H9 (cell line): ENCODE data around the gene BRD7. TPM values are rescaled to one million over a fixed set of nuclear protein-coding genes. Genes with fewer than 3 reads are reported as not detected.

Experiments
- DNase-seq: peaks from one replicate; pipeline ENCODE4 v3.0.0-alpha.2; 2017
- H2AFZ ChIP-seq: one replicate; pipeline ENCODE4 v1.6.1; 2013; ENCODE audit warnings: mild to moderate bottlenecking, low read length, control low read depth, moderate library complexity
- H2AK5ac ChIP-seq: 2 replicates; pipeline ENCODE4 v1.6.1; 2013; ENCODE audit warnings: low read length, control low read depth, mixed read lengths; ENCODE audit not compliant: insufficient read length
- H2BK120ac ChIP-seq: one replicate; pipeline ENCODE4 v1.6.1; 2013; ENCODE audit warnings: low read depth, mild to moderate bottlenecking, low read length, control low read depth, inconsistent platforms; ENCODE audit not compliant: poor library complexity, severe bottlenecking
- H2BK12ac ChIP-seq: 2 replicates; pipeline ENCODE4 v1.6.1; 2013; ENCODE audit warnings: low read length, control low read depth, mixed read lengths, low read depth; ENCODE audit not compliant: insufficient read length
- H2BK15ac ChIP-seq: 2 replicates; pipeline ENCODE4 v1.6.1; 2013; ENCODE audit warnings: low read depth, low read length, control low read depth
- H2BK20ac ChIP-seq: one replicate; pipeline ENCODE4 v1.6.1; 2013; ENCODE audit warnings: low read depth, mild to moderate bottlenecking, low read length, control low read depth, inconsistent platforms; ENCODE audit not compliant: poor library complexity, severe bottlenecking
- H2BK5ac ChIP-seq: 2 replicates; pipeline ENCODE4 v1.6.1; 2013; ENCODE audit warnings: low read length, control low read depth, mixed read lengths; ENCODE audit not compliant: insufficient read length
- H3K14ac ChIP-seq: 2 replicates; pipeline ENCODE4 v1.6.1; 2013; ENCODE audit warnings: low read length, control low read depth; ENCODE audit not compliant: insufficient read depth
- H3K18ac ChIP-seq: 2 replicates; pipeline ENCODE4 v1.6.1; 2013; ENCODE audit warnings: low read depth, mild to moderate bottlenecking, mixed read lengths, low read length, control low read depth; ENCODE audit not compliant: insufficient read length
- H3K23ac ChIP-seq: 2 replicates; pipeline ENCODE4 v1.6.1; 2013; ENCODE audit warnings: low read length, control low read depth, mixed read lengths, low read depth; ENCODE audit not compliant: insufficient read length
- H3K23me2 ChIP-seq: 2 replicates; pipeline ENCODE4 v1.6.1; 2013; ENCODE audit warnings: low read depth, mild to moderate bottlenecking, mixed read lengths, low read length, control low read depth; ENCODE audit not compliant: insufficient read length, poor library complexity, severe bottlenecking
- H3K27ac ChIP-seq: 2 replicates; pipeline ENCODE4 v1.5.1; 2013; ENCODE audit warnings: low read length, control low read depth, mixed read lengths, low read depth; ENCODE audit not compliant: insufficient read length
- H3K27me3 ChIP-seq: 2 replicates; pipeline ENCODE4 v1.6.1; 2013; ENCODE audit warnings: low read length, control low read depth, inconsistent platforms; ENCODE audit not compliant: insufficient read depth
- H3K4ac ChIP-seq: 2 replicates; pipeline ENCODE4 v1.6.1; 2013; ENCODE audit warnings: low read depth, mild to moderate bottlenecking, control low read depth, inconsistent platforms, low read length, moderate library complexity
- H3K4me1 ChIP-seq: 2 replicates; pipeline ENCODE4 v1.6.1; 2013; ENCODE audit warnings: low read length, control low read depth, inconsistent platforms; ENCODE audit not compliant: insufficient read depth
- H3K4me2 ChIP-seq: 2 replicates; pipeline ENCODE4 v1.6.1; 2013; ENCODE audit warnings: low read length, control low read depth, mixed read lengths; ENCODE audit not compliant: insufficient read length, insufficient read depth
- H3K56ac ChIP-seq: 2 replicates; pipeline ENCODE4 v1.6.1; 2013; ENCODE audit warnings: low read depth, mild to moderate bottlenecking, mixed read lengths, low read length, control low read depth; ENCODE audit not compliant: insufficient read length
- H3K79me1 ChIP-seq: 2 replicates; pipeline ENCODE4 v1.6.1; 2013; ENCODE audit warnings: low read depth, mild to moderate bottlenecking, moderate library complexity, low read length, control low read depth, inconsistent platforms; ENCODE audit not compliant: insufficient read depth, poor library complexity, severe bottlenecking
- H3K79me2 ChIP-seq: 2 replicates; pipeline ENCODE4 v1.6.1; 2013; ENCODE audit warnings: low read length, control low read depth, inconsistent platforms; ENCODE audit not compliant: insufficient read depth
- H3K9ac ChIP-seq: 2 replicates; pipeline ENCODE4 v1.6.1; 2013; ENCODE audit warnings: low read length, control low read depth, mixed read lengths; ENCODE audit not compliant: insufficient read length; ENCODE audit errors: extremely low read depth
- H3K9me3 ChIP-seq: one replicate; pipeline ENCODE4 v1.6.1; 2013; ENCODE audit warnings: low read depth, low read length, inconsistent platforms; ENCODE audit not compliant: control insufficient read depth
- H3T11ph ChIP-seq: one replicate; pipeline ENCODE4 v1.6.1; 2013; ENCODE audit warnings: mild to moderate bottlenecking, low read length, control low read depth, inconsistent platforms
- H4K20me1 ChIP-seq: one replicate; pipeline ENCODE4 v1.6.1; 2013; ENCODE audit not compliant: control insufficient read depth, insufficient read length, insufficient read depth
- H4K5ac ChIP-seq: 2 replicates; pipeline ENCODE4 v1.6.1; 2013; ENCODE audit warnings: low read depth, mild to moderate bottlenecking, mixed read lengths, low read length, control low read depth; ENCODE audit not compliant: insufficient read length
- H4K8ac ChIP-seq: replicated peaks from 2 replicates; pipeline ENCODE4 v1.6.1; 2013; ENCODE audit warnings: low read length, control low read depth, mixed read lengths, low read depth; ENCODE audit not compliant: insufficient read length
- H4K91ac ChIP-seq: 2 replicates; pipeline ENCODE4 v1.6.1; 2013; ENCODE audit warnings: low read depth, mild to moderate bottlenecking, moderate library complexity, mixed read lengths, low read length, control low read depth; ENCODE audit not compliant: insufficient read length
- H3K27ac Mint-ChIP-seq, 3 experiments: 2 replicates in 2 of 3; 3 replicates in 1 of 3; pipeline ENCODE4 v1.8.0; 2020 to 2021; ENCODE audit warnings: mixed read lengths in 3 of 3, mild to moderate bottlenecking in 1 of 3, moderate library complexity in 1 of 3
- H3K27me3 Mint-ChIP-seq: 2 replicates; pipeline ENCODE4 v1.8.0; 2021; ENCODE audit warnings: low read depth, mild to moderate bottlenecking, moderate library complexity, mixed read lengths
- H3K36me3 Mint-ChIP-seq, 3 experiments: 2 replicates in 2 of 3; 3 replicates in 1 of 3; pipeline ENCODE4 v1.8.0; 2020 to 2021; ENCODE audit warnings: low read depth in 3 of 3, mixed read lengths in 3 of 3; ENCODE audit not compliant: insufficient read depth in 1 of 3
- H3K4me1 Mint-ChIP-seq, 2 experiments: 2 replicates each; pipeline ENCODE4 v1.8.0; 2020; ENCODE audit warnings: mixed read lengths in 2 of 2
- H3K4me3 Mint-ChIP-seq, 2 experiments: 2 replicates in 1 of 2; 3 replicates in 1 of 2; pipeline ENCODE4 v1.8.0; 2020 to 2021; ENCODE audit warnings: mild to moderate bottlenecking in 2 of 2, mixed read lengths in 2 of 2, moderate library complexity in 1 of 2
- H3K9me3 Mint-ChIP-seq, 2 experiments: 2 replicates in 1 of 2; 3 replicates in 1 of 2; pipeline ENCODE4 v1.8.0; 2020; ENCODE audit warnings: mild to moderate bottlenecking in 2 of 2, mixed read lengths in 2 of 2, moderate library complexity in 1 of 2
- WGBS: extraction: QIAGEN DNeasy Blood & Tissue Kit; methylation state at CpG from one replicate; pipeline ENCODE4 v1.1.7; 2013; ENCODE audit warnings: missing lambda C conversion rate, low lambda C conversion rate, mixed read lengths; ENCODE audit not compliant: insufficient read length; ENCODE audit errors: extremely low coverage; 5-methylcytosine and 5-hydroxymethylcytosine counted together
- total RNA-seq: library from RNA; stranded (reverse); gene quantifications from 2 replicates; pipeline ENCODE4 v1.2.1, GENCODE V29; 2021
- TF ChIP-seq, protein P1 (sequence below): fragments of 200-600 bp; sonication (generic); conservative IDR thresholded peaks from 3 replicates; pipeline ENCODE4 v1.8.0; 2021; ENCODE audit warnings: antibody characterized with exemption, mild to moderate bottlenecking

Gene BRD7
- total RNA-seq, 1 experiment from 2014 or later, result 112 TPM

DNA sequence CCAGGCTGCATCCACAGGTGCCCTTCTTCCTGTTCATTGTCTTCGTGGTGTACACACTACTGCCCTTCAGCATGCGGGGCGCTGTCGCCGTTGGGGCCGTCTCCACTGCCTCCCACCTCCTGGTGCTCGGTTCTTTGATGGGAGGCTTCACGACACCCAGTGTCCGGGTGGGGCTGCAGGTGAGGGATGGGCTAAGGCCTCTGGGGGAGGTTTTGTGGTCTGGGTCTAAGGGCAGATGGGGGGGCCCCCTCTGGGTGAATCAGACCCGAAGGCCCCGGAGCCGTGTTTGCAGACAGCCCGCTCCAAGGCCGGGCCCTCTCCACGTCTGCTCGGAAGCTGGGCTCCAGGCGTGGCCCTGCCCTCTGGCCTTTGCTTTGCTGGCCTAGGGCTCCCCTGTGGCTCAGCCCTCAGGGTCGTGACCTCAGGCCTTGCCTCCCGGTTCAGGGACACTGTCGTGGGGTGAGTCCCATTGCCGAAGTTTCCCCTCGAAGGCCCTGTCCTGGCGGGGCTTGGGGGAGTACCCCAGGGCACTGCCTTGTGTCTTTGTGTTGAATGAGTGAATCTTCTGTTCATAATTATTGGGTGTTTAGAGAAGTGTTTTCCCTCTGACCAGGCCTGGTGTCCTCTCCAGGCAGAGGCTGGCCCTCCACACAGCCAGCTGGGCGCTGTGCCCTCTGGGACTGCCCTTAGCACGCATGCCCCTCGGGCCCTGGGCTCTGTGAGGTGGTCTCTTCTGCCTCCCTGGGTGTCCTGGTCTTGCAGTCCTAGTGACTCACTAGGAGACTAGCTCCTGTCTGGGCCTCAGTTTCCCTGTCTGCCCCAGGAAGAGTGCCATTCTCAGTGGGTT lies 76.8 kb downstream of the BRD7 start:
- no peaks in the 10 kb centered on the region for H3K23me2 ChIP-seq
- no peaks in the 10 kb centered on the region for H4K20me1 ChIP-seq
- no peak overlapping the region for H3K18ac ChIP-seq
- no peak overlapping the region for H2BK12ac ChIP-seq
- no peak for DNase-seq
- H3K27me3 Mint-ChIP-seq, result no peaks in the 10 kb centered on the region
- H3K27ac Mint-ChIP-seq, result no peak overlapping the region
- H3K4me2 ChIP-seq, result no peak overlapping the region
- H3K4me1 ChIP-seq, result no peaks in the 10 kb centered on the region
- no peak overlapping the region for H3K23ac ChIP-seq
- TF ChIP-seq, protein P1, sequence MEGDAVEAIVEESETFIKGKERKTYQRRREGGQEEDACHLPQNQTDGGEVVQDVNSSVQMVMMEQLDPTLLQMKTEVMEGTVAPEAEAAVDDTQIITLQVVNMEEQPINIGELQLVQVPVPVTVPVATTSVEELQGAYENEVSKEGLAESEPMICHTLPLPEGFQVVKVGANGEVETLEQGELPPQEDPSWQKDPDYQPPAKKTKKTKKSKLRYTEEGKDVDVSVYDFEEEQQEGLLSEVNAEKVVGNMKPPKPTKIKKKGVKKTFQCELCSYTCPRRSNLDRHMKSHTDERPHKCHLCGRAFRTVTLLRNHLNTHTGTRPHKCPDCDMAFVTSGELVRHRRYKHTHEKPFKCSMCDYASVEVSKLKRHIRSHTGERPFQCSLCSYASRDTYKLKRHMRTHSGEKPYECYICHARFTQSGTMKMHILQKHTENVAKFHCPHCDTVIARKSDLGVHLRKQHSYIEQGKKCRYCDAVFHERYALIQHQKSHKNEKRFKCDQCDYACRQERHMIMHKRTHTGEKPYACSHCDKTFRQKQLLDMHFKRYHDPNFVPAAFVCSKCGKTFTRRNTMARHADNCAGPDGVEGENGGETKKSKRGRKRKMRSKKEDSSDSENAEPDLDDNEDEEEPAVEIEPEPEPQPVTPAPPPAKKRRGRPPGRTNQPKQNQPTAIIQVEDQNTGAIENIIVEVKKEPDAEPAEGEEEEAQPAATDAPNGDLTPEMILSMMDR, result no peak
- no peak overlapping the region for H4K8ac ChIP-seq
- no peaks in the 10 kb centered on the region for H3K9me3 Mint-ChIP-seq
- no peak overlapping the region for H4K5ac ChIP-seq
- no peaks in the 10 kb centered on the region for H3K79me1 ChIP-seq
- H3K79me2 ChIP-seq, result no peaks in the 10 kb centered on the region
- no peak overlapping the region for H4K91ac ChIP-seq
- no peak overlapping the region for H2BK5ac ChIP-seq
- H2AK5ac ChIP-seq, result no peak overlapping the region
- no peaks in the 10 kb centered on the region; a peak in 1 of 7 replicates for H3K36me3 Mint-ChIP-seq
- no peaks in the 10 kb centered on the region for H3K9me3 ChIP-seq
- H3K56ac ChIP-seq, result no peak overlapping the region
- H2BK15ac ChIP-seq, result no peak overlapping the region
- H3K14ac ChIP-seq, result no peak overlapping the region
- peaks cover 0 to 2% of the 10 kb centered on the region in 2 experiments; a peak in 1 of 4 replicates for H3K4me1 Mint-ChIP-seq
- H2BK20ac ChIP-seq, result no peak overlapping the region
- no peaks in the 10 kb centered on the region for H3K27me3 ChIP-seq
- no peak overlapping the region for H2AFZ ChIP-seq
- H3K9ac ChIP-seq, result no peak overlapping the region
- no CpG with 5 or more reads among the region's 26 CpGs for WGBS
- H3K4ac ChIP-seq, result no peak overlapping the region
- no peak overlapping the region for H3K4me3 Mint-ChIP-seq
- H2BK120ac ChIP-seq, result no peak overlapping the region
- H3T11ph ChIP-seq, result no peak overlapping the region
- no peak overlapping the region for H3K27ac ChIP-seq
